Type B pancreatic cell (in vitro differentiated cells): Measurements from ENCODE around the gene LARP4B. TPM values are rescaled to one million over a fixed set of nuclear protein-coding genes. Genes with fewer than 3 reads are reported as not detected.

Source experiments
- DNase-seq: peaks from one replicate; pipeline ENCODE4 v3.0.0; 2021; ENCODE audit warnings: mixed read lengths; ENCODE audit not compliant: unreplicated experiment; ENCODE audit errors: extremely low spot score
- H3K27ac Mint-ChIP-seq: 2 replicates; pipeline ENCODE4 v1.8.0; 2021; ENCODE audit warnings: mild to moderate bottlenecking, mixed read lengths
- H3K27me3 Mint-ChIP-seq: 2 replicates; pipeline ENCODE4 v1.8.0; 2021; ENCODE audit warnings: mixed read lengths
- H3K36me3 Mint-ChIP-seq: 2 replicates; pipeline ENCODE4 v1.8.0; 2021; ENCODE audit warnings: mixed read lengths
- H3K4me1 Mint-ChIP-seq: one replicate; pipeline ENCODE4 v1.8.0; 2021; ENCODE audit warnings: mixed read lengths; ENCODE audit not compliant: unreplicated experiment
- H3K4me3 Mint-ChIP-seq: 2 replicates; pipeline ENCODE4 v1.8.0; 2021; ENCODE audit warnings: mild to moderate bottlenecking, mixed read lengths
- H3K9me3 Mint-ChIP-seq: 2 replicates; pipeline ENCODE4 v1.8.0; 2021; ENCODE audit warnings: mixed read lengths
- CTCF ChIP-seq: fragments of 200-600 bp; sonication (generic); conservative IDR thresholded peaks from 2 replicates; pipeline ENCODE4 v1.5.0; 2021; ENCODE audit warnings: antibody characterized with exemption, mild to moderate bottlenecking
- total RNA-seq: library from RNA; stranded (reverse); gene quantifications from 2 replicates; pipeline ENCODE4 v1.2.1, GENCODE V29; 2021; ENCODE audit warnings: low replicate concordance

The LARP4B gene
- total RNA-seq, 1 donor from 2014 or later = 82.1 TPM

GRCh38 chr10:846126-846685 lies 85.3 kb downstream of the LARP4B start:
- Mint-ChIP-seq H3K4me1 (peaks cover 23% of the 10 kb centered on the region), H3K9me3 (peaks cover under 1% of the 10 kb centered on the region), H3K27ac (peak overlapping the region; percentile 22), H3K27me3 (no peaks in the 10 kb centered on the region), H3K4me3 (no peak overlapping the region), H3K36me3 (peaks cover 48% of the 10 kb centered on the region)
- no peak for DNase-seq
- no peak for TF ChIP-seq CTCF

GRCh38 chr10:845526-845925 lies 86.0 kb downstream of the LARP4B start:
- H3K4me1 Mint-ChIP-seq = peaks cover 23% of the 10 kb centered on the region
- peaks cover 45% of the 10 kb centered on the region for H3K36me3 Mint-ChIP-seq
- no peak for TF ChIP-seq CTCF
- no peaks in the 10 kb centered on the region for H3K27me3 Mint-ChIP-seq
- DNase-seq = no peak
- H3K9me3 Mint-ChIP-seq = no peaks in the 10 kb centered on the region
- H3K27ac Mint-ChIP-seq = peak overlapping the region; percentile 50
- H3K4me3 Mint-ChIP-seq = no peak overlapping the region

- Mint-ChIP-seq H3K27me3 (no peaks in the 10 kb centered on the region), H3K4me1 (peaks cover 23% of the 10 kb centered on the region), H3K36me3 (peaks cover 41% of the 10 kb centered on the region), H3K27ac (peak overlapping the region; percentile 50), H3K4me3 (no peak overlapping the region), H3K9me3 (no peaks in the 10 kb centered on the region)
- DNase-seq = no peak
- no peak for TF ChIP-seq CTCF
These were observed 87.0 kb downstream of the LARP4B start for GRCh38 chr10:844552-844951.

GRCh38 chr10:843703-844102 lies 87.8 kb downstream of the LARP4B start:
- no peak overlapping the region for H3K4me3 Mint-ChIP-seq
- no peak for DNase-seq
- H3K27me3 Mint-ChIP-seq = no peaks in the 10 kb centered on the region
- no peaks in the 10 kb centered on the region for H3K9me3 Mint-ChIP-seq
- no peak overlapping the region for H3K27ac Mint-ChIP-seq
- H3K36me3 Mint-ChIP-seq = peaks cover 43% of the 10 kb centered on the region
- H3K4me1 Mint-ChIP-seq = peaks cover 23% of the 10 kb centered on the region
- TF ChIP-seq CTCF = no peak

- TF ChIP-seq CTCF = no peak
- no peak for DNase-seq
- Mint-ChIP-seq H3K36me3 (peaks cover 46% of the 10 kb centered on the region), H3K27me3 (no peaks in the 10 kb centered on the region), H3K4me1 (peaks cover 23% of the 10 kb centered on the region), H3K27ac (no peak overlapping the region), H3K4me3 (no peak overlapping the region), H3K9me3 (no peaks in the 10 kb centered on the region)
These were observed 88.7 kb downstream of the LARP4B start for GRCh38 chr10:842795-843194.

- TF ChIP-seq CTCF = no peak
- Mint-ChIP-seq H3K27ac (no peak overlapping the region), H3K4me3 (no peak overlapping the region), H3K36me3 (peaks cover 41% of the 10 kb centered on the region), H3K4me1 (peaks cover 17% of the 10 kb centered on the region), H3K27me3 (no peaks in the 10 kb centered on the region), H3K9me3 (no peaks in the 10 kb centered on the region)
- DNase-seq = no peak
These were observed 90.0 kb downstream of the LARP4B start for GRCh38 chr10:841535-841934.
